ENCODE data around the gene AGRN. TPM values are rescaled to one million over a fixed set of nuclear protein-coding genes. Genes with fewer than 3 reads are reported as not detected.

AGRN gene
- total RNA-seq, 1 experiment from 2014 or later = 286 TPM

DNA sequence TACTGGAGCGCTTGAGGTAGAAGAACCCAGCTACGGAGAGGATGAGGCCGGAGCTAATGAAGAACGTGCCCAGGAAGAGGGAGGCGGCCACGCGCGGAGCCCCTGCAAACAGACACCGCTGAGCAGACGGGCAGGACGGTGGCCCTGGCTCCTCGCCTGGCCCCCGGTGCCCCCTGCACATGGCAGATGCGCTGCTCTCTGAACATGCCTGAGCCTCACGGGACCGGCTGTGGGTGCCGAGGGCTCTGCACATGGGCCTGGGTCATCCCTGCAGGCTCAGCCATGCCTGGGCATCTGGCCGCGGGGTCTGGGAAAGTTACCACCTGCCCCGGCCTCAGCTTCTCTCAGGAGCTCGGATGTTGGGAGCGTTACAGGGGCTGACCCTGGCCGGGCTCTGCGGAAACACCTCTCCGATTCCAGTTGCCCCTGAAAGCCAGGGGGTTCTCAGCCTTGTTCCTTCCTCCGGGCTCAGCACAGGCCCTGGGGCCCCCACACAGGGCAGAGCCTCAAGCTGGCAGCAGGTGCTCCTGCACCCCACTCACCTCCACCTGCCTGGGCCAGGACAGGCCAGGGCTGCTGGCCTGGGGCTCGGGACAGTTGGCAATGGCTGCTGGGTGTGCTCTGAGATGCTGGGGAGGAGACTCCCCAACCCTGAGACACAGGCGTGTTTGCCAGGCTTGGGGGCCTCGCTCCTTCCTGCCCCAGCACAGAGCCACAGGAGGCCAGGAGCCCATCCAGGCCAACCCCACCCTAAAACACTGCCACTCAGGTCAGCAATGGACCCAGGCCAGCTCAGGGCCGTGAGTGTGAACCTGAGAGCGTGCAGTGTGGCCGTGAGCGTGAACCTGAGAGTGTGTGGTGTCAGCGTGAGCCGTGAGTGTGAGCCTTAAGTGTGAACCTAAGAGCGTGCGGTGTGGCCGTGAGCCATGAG lies 66.3 kb downstream of the AGRN start:
- Mint-ChIP-seq H3K4me1 (ENCODE audit: insufficient read depth, unreplicated experiment) (no peaks in the 10 kb centered on the region), H3K27ac (ENCODE audit: low read depth, unreplicated experiment) (no peak overlapping the region), H3K36me3 (ENCODE audit: insufficient read depth, unreplicated experiment) (peaks cover 22% of the 10 kb centered on the region), H3K9me3 (ENCODE audit: unreplicated experiment) (no peaks in the 10 kb centered on the region), H3K27me3 (ENCODE audit: insufficient read depth, unreplicated experiment) (no peaks in the 10 kb centered on the region), H3K4me3 (ENCODE audit: unreplicated experiment) (no peak overlapping the region)
- intact Hi-C loops (cut with micrococcal nuclease) = no loop called here
- ChIA-PET POLR2A (no interaction called here), CTCF (no interaction called here)
- DNase-seq (ENCODE audit: unreplicated experiment) = no peak
- no peak for TF ChIP-seq CTCF (IDR thresholded peaks at IDR 0.05; ENCODE audit: unreplicated experiment)
- BruUV-seq (replicated peaks) = no TSS peak

DNA sequence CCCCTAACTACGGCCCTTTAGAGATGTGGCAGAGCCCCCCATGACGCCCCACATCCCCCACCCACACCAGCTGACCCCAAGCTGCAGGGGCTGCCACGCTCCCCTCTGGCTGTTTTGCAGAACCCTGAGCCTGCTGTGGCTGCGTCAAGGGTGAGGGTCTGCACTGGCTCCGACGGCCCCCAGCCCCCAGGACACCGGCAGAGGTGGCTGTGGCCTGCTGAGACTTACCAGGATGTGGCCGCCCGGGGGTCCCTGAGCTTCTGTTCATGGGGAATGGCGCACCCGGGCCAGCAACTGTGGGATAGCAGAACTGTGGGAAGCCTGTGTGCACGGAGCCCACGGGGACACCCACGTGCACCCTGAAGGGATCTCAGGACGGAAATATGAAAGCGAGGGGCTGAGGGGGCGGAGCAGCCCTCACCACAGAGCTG lies 67.0 kb downstream of the AGRN start:
- DNase-seq (ENCODE audit: unreplicated experiment) = no peak
- Mint-ChIP-seq H3K36me3 (ENCODE audit: insufficient read depth, unreplicated experiment) (peaks cover 22% of the 10 kb centered on the region), H3K4me3 (ENCODE audit: unreplicated experiment) (no peak overlapping the region), H3K4me1 (ENCODE audit: insufficient read depth, unreplicated experiment) (no peaks in the 10 kb centered on the region), H3K27ac (ENCODE audit: low read depth, unreplicated experiment) (no peak overlapping the region), H3K27me3 (ENCODE audit: insufficient read depth, unreplicated experiment) (no peaks in the 10 kb centered on the region), H3K9me3 (ENCODE audit: unreplicated experiment) (no peaks in the 10 kb centered on the region)
- no TSS peak for BruUV-seq (replicated peaks)
- ChIA-PET CTCF (no interaction called here), POLR2A (no interaction called here)
- no peak for TF ChIP-seq CTCF (IDR thresholded peaks at IDR 0.05; ENCODE audit: unreplicated experiment)
- intact Hi-C loops (cut with micrococcal nuclease) = no loop called here

DNA sequence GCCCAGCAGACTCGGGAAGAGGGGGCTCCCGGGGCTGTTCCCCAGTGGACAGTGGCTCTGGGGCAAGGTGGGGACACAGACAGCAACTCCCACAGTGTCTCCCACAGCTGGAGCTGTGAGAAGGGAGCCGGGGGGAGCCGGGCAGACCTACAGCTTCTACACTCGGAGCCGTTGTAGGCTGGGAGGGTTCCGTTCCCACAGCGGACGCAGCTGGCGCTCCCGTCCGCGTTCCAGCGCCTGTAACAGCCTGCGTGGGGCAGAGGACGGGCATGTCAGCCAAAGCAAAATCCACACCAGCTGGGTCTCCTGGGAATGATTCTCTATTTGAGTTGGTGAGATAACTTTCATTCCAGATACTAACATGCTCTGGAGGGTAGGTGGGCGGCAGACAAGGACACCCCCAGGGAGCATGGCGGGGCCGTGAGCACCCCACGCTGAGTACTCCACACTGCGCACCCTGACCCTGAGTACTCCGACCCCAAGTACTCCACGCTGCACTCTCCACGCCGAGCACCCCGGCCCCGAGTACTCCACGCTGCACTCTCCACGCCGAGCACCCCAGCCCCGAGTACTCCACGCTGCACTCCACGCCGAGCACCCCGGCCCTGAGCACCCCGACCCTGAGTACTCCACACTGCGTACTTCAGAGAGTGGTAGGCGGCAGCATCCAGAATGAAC lies 67.6 kb downstream of the AGRN start:
- intact Hi-C loops (cut with micrococcal nuclease) = no loop called here
- BruUV-seq (replicated peaks) = no TSS peak
- ChIA-PET CTCF (no interaction called here), POLR2A (no interaction called here)
- H3K9me3 Mint-ChIP-seq (ENCODE audit: unreplicated experiment) = no peaks in the 10 kb centered on the region
- no peak for DNase-seq (ENCODE audit: unreplicated experiment)
- H3K27ac Mint-ChIP-seq (ENCODE audit: low read depth, unreplicated experiment) = no peak overlapping the region
- TF ChIP-seq CTCF (IDR thresholded peaks at IDR 0.05; ENCODE audit: unreplicated experiment) = no peak
- peaks cover 22% of the 10 kb centered on the region for H3K36me3 Mint-ChIP-seq (ENCODE audit: insufficient read depth, unreplicated experiment)
- H3K4me3 Mint-ChIP-seq (ENCODE audit: unreplicated experiment) = no peak overlapping the region
- H3K27me3 Mint-ChIP-seq (ENCODE audit: insufficient read depth, unreplicated experiment) = no peaks in the 10 kb centered on the region
- H3K4me1 Mint-ChIP-seq (ENCODE audit: insufficient read depth, unreplicated experiment) = no peaks in the 10 kb centered on the region

DNA sequence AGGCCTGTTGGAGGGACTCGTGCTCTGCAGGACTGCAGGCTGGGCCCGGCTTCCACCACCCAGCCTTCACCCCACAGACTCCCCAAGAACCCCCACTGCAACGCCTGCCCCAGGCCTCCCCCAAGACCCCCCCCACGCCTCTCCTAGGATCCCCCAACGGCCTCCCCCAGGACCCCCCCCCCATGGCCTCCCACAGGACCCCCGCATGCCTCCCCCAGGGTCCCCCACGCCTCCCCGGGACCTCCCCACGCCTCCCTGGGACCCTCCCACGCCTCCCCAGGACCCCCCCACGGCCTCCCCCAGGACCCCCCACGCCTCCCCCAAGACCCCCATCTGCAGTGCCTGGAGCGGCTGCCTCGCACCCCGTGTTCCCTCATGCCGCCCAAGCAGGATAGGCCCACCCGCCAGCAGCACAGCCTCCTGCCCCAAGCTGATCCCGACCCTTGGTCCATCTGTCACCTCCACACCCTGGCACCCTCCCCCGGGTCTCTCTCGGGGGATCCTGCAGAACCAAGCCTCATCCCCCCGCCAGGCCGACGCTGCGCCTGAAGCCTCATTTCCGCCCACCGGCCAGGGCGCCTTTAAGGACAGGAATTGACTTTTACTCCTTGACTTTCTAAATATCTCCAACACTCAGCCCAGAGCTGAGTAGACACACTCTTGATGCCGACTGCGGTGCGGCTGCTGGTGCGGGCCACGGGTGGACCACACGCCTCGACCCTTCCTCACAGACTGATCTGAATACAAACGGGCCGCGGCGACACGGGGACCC lies 68.3 kb downstream of the AGRN start:
- no peaks in the 10 kb centered on the region for H3K4me1 Mint-ChIP-seq (ENCODE audit: insufficient read depth, unreplicated experiment)
- no peaks in the 10 kb centered on the region for H3K9me3 Mint-ChIP-seq (ENCODE audit: unreplicated experiment)
- no peak for TF ChIP-seq CTCF (IDR thresholded peaks at IDR 0.05; ENCODE audit: unreplicated experiment)
- DNase-seq (ENCODE audit: unreplicated experiment) = no peak
- H3K27me3 Mint-ChIP-seq (ENCODE audit: insufficient read depth, unreplicated experiment) = no peaks in the 10 kb centered on the region
- peaks cover 17% of the 10 kb centered on the region for H3K36me3 Mint-ChIP-seq (ENCODE audit: insufficient read depth, unreplicated experiment)
- BruUV-seq (replicated peaks) = no TSS peak
- intact Hi-C loops (cut with micrococcal nuclease) = no loop called here
- no peak overlapping the region for H3K27ac Mint-ChIP-seq (ENCODE audit: low read depth, unreplicated experiment)
- ChIA-PET CTCF (no interaction called here), POLR2A (no interaction called here)
- H3K4me3 Mint-ChIP-seq (ENCODE audit: unreplicated experiment) = no peak overlapping the region
